Measurements from ENCODE around the gene UBE3C. TPM values are rescaled to one million over a fixed set of nuclear protein-coding genes. Genes with fewer than 3 reads are reported as not detected.

Gene UBE3C
- total RNA-seq, 4 donors from 2014 or later = 55.5 to 76.1 (median 60.4) TPM

DNA sequence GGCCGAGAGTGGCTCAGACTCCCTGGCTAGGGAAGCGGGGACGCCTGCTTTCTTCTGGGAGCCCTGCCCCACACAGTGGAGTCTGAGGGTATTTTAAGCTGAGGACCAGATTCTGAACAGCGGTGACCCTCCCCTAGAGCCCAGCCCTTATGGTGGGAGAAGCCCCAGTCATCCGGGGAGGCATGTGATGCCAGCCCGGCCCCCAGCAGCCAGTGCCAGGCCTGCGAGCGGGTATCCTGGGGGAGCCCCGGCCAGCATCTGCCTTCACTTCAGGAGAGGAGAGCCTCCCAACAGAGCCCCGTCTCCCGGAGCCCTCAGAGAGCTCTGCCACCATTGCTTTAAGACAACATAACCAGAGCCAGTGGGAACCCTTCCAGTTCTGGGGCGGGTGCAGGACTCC lies 156.6 kb downstream of the UBE3C start:
- H3K4me3 ChIP-seq (ENCODE audit: low read depth, poor library complexity, severe bottlenecking) = no peak overlapping the region
- no peak for DNase-seq (ENCODE audit: low spot score in 2 of 2)
- intact Hi-C loops (cut with DNase I; ENCODE audit: low total_unique reads) = no loop called here
- TF ChIP-seq, protein P1, sequence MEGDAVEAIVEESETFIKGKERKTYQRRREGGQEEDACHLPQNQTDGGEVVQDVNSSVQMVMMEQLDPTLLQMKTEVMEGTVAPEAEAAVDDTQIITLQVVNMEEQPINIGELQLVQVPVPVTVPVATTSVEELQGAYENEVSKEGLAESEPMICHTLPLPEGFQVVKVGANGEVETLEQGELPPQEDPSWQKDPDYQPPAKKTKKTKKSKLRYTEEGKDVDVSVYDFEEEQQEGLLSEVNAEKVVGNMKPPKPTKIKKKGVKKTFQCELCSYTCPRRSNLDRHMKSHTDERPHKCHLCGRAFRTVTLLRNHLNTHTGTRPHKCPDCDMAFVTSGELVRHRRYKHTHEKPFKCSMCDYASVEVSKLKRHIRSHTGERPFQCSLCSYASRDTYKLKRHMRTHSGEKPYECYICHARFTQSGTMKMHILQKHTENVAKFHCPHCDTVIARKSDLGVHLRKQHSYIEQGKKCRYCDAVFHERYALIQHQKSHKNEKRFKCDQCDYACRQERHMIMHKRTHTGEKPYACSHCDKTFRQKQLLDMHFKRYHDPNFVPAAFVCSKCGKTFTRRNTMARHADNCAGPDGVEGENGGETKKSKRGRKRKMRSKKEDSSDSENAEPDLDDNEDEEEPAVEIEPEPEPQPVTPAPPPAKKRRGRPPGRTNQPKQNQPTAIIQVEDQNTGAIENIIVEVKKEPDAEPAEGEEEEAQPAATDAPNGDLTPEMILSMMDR (IDR thresholded peaks at IDR 0.05) = no peak
- no peak for TF ChIP-seq POLR2A (IDR thresholded peaks at IDR 0.05)
- WGBS, 2 donors = 78 to 83% methylated on average over 7 to 10 of the region's 12 CpGs

DNA sequence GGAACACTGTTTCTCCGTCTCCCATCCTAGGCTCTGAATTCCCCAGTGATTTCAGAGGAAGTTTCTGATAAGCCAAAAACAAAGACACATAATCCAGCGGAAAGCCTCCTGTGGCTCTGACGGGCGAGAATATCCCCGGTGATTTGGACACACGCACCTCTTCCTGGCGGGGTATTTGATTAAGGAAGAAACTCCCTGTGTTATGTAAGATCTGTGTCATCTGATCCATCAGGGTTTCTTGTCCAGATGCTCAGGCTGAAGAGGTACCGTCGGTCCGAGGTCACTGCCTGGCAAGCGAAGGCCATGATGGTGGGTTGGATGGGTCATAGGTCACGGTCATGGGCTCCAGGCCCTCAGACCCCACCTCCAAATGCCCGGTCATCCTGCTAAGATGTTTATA lies 158.5 kb downstream of the UBE3C start:
- intact Hi-C loops (cut with DNase I; ENCODE audit: low total_unique reads) = no loop called here
- TF ChIP-seq POLR2A (IDR thresholded peaks at IDR 0.05) = no peak
- TF ChIP-seq, protein P1 (IDR thresholded peaks at IDR 0.05) = no peak
- DNase-seq (ENCODE audit: low spot score in 2 of 2) = no peak
- 57 to 66% methylated on average over 13 of the region's 13 CpGs for WGBS, 2 donors
- no peak overlapping the region for H3K4me3 ChIP-seq (ENCODE audit: low read depth, poor library complexity, severe bottlenecking)

DNA sequence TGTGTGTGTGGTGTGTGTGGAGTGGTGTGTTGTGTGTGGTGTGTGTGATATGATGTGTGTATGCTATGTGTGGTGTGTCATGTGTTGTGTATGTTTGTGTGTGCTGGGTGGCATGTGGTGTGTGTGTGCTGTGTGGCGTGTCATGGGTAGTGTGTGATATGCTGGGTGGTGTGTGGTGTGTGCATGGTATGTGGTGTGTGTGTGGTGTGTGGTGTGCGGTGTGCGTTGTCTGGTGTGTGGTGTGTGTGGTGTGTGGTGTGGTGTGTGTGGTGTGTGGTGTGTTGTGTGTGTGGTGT lies 160.5 kb downstream of the UBE3C start:
- no peak overlapping the region for H3K4me3 ChIP-seq (ENCODE audit: low read depth, poor library complexity, severe bottlenecking)
- DNase-seq (ENCODE audit: low spot score in 2 of 2) = no peak
- TF ChIP-seq, protein P1 (IDR thresholded peaks at IDR 0.05) = no peak
- TF ChIP-seq POLR2A (IDR thresholded peaks at IDR 0.05) = no peak
- WGBS, 2 donors = 84 to 95% methylated on average over 3 of the region's 3 CpGs
- intact Hi-C loops (cut with DNase I; ENCODE audit: low total_unique reads) = no loop called here

GRCh38 chr7:157299613-157300368 lies 161.1 kb downstream of the UBE3C start:
- intact Hi-C loops (cut with DNase I; ENCODE audit: low total_unique reads) = no loop called here
- 39 to 49% methylated on average over 22 to 28 of the region's 37 CpGs for WGBS, 2 donors
- peak in 1 of 2 donors; percentile 91 for DNase-seq (ENCODE audit: low spot score in 2 of 2)
- TF ChIP-seq POLR2A (IDR thresholded peaks at IDR 0.05) = no peak
- TF ChIP-seq, protein P1 (IDR thresholded peaks at IDR 0.05) = no peak
- H3K4me3 ChIP-seq (ENCODE audit: low read depth, poor library complexity, severe bottlenecking) = no peak overlapping the region

- H3K4me3 ChIP-seq (ENCODE audit: low read depth, poor library complexity, severe bottlenecking) = no peak overlapping the region
- no peak for TF ChIP-seq POLR2A (IDR thresholded peaks at IDR 0.05)
- TF ChIP-seq, protein P1 (IDR thresholded peaks at IDR 0.05) = no peak
- no peak for DNase-seq (ENCODE audit: low spot score in 2 of 2)
- intact Hi-C loops (cut with DNase I; ENCODE audit: low total_unique reads) = no loop called here
- WGBS, 2 donors = 78 to 83% methylated on average over 29 of the region's 29 CpGs
Measured at GRCh38 chr7:157300369-157300825, 161.7 kb downstream of the UBE3C start.

Measured in lower leg skin (tissue), 4 donors.